Right cardiac atrium (tissue), 5 donors: ENCODE data around the gene SPDYE4. TPM values are rescaled to one million over a fixed set of nuclear protein-coding genes. Genes with fewer than 3 reads are reported as not detected.

Experiments used
- ATAC-seq, 2 donors: fragments of 200-7000 bp; cut with Tn5 transposase; one replicate each; pipeline versions ENCODE4 v1.8.0 to v1.9.1; 2020; ENCODE audit warnings: moderate library complexity in 2 of 2, mild to moderate bottlenecking in 1 of 2
- DNase-seq, 3 donors: peaks; one replicate each; pipeline ENCODE4 v3.0.0-alpha.2; 2020
- H3K27ac ChIP-seq: one replicate; pipeline ENCODE4 v1.5.1; 2013; ENCODE audit warnings: mild to moderate bottlenecking, low read length, control low read depth, moderate library complexity
- H3K27me3 ChIP-seq: one replicate; pipeline ENCODE4 v1.6.1; 2013; ENCODE audit not compliant: control insufficient read depth, insufficient read depth
- H3K4me1 ChIP-seq: one replicate; pipeline ENCODE4 v1.6.1; 2013; ENCODE audit warnings: low read length; ENCODE audit not compliant: control insufficient read depth, insufficient read depth
- H3K4me3 ChIP-seq: one replicate; pipeline ENCODE4 v1.5.1; 2013; ENCODE audit warnings: low read length, control low read depth
- H3K9me3 ChIP-seq: one replicate; pipeline ENCODE4 v1.6.1; 2013; ENCODE audit warnings: low read length; ENCODE audit not compliant: control insufficient read depth
- WGBS: extraction: QIAGEN DNeasy Blood & Tissue Kit; methylation state at CpG from one replicate; pipeline ENCODE4 v1.1.7; 2013; 5-methylcytosine and 5-hydroxymethylcytosine counted together
- intact Hi-C, 4 donors: fragments of 100-400 bp; cut with DNase I; formaldehyde crosslinking; loops; one replicate each; pipeline versions ENCODE4 v1.11.0 to v1.14.0; 2022 to 2023
- polyA plus RNA-seq: library from polyadenylated mRNA; stranded (reverse); fragments of 200-250 nt; gene quantifications from one replicate; pipeline ENCODE4 v1.2.3, GENCODE V29; 2013
- total RNA-seq, 4 donors: library from RNA; stranded (reverse); fragmentation: NEBNext Ultra II Directional; extraction: Animal tissue kit (Norgen Biotek cat#: 25700); gene quantifications; one replicate each; pipeline ENCODE4 v1.2.1, GENCODE V29; 2021
- donor health status: healthy with polysubstance abuse.
- donor health status: DM: no; HTN: yes; CAD: no.
- donor health status: DM: no; HTN: no; CAD: no.
- donor health status: DM: no; HTN: yes; CAD: no; lungs with severe emphysema.
- donor health status: DM: yes; HTN: yes; CAD: no.

The SPDYE4 gene
- total and polyA plus RNA-seq, 5 donors, result not detected

GRCh38 chr17:8726941-8727555 lies 31.3 kb downstream of the SPDYE4 start:
- no peaks in the 10 kb centered on the region for H3K9me3 ChIP-seq
- no peak overlapping the region for H3K4me3 ChIP-seq
- ATAC-seq (peak; percentile 66 to 69), DNase-seq (peak in 2 of 3 donors; percentile 70 to 84)
- H3K27me3 ChIP-seq, result no peaks in the 10 kb centered on the region
- WGBS, result 56% methylated on average over 17 of the region's 17 CpGs
- no peak overlapping the region for H3K27ac ChIP-seq
- H3K4me1 ChIP-seq, result no peaks in the 10 kb centered on the region
- intact Hi-C loops, result no loop called here

DNA sequence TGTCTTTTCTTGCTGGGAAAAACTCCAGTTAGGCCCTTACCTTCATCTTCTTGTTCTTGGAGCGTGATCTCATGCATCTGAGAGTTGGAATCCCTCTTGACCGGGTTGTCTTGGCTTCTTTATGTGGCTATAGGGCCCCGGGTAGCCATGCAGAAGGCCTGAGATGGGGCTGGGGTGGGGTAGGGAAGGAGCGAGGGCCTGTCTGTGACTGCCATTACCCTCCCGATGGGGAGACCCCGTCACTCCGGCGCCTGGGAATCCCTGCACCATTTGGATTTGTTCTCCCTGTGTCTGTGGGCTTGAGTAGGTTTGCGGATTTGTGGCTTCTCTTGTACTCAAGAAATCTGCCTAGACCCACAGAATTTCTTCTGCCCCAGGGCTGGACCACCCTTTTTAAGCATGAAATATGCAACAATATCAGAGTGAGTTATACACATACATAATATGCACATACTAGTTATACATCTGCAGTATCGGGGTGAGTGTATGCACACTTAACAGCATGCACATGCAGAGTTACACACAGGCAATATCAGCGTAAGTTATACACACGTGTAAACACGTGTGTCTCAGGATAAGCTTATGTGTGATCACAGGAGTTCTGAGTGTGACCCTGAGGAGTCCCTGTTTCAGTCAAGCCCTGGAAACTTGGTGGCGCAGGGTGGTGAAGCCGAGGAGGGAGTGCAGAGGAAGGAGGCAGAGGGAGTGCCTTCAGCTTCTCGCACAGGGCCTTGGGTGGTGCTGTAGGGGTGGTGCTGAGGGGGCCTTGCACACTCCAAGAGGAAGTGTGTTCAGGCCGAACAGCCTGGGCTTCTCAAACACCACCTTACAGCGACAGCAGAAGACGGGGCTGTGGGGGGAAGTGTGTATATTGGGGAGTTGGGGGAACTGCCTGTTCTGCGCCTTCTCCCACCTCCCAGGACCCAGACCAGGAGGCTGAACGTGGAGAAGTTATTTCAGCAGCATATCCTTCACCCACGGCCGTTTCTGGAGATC lies 32.2 kb downstream of the SPDYE4 start:
- H3K9me3 ChIP-seq, result no peaks in the 10 kb centered on the region
- H3K4me3 ChIP-seq, result no peak overlapping the region
- H3K27me3 ChIP-seq, result no peaks in the 10 kb centered on the region
- WGBS, result 82% methylated on average over 23 of the region's 23 CpGs
- ATAC-seq (peak; percentile 11 to 28), DNase-seq (no peak)
- H3K27ac ChIP-seq, result no peak overlapping the region
- intact Hi-C loops, result no loop called here
- H3K4me1 ChIP-seq, result no peaks in the 10 kb centered on the region

GRCh38 chr17:8724451-8724850 lies 33.9 kb downstream of the SPDYE4 start:
- ATAC-seq (no peak), DNase-seq (no peak)
- WGBS, result 85% methylated on average over 7 of the region's 7 CpGs
- Histone ChIP-seq H3K9me3 (no peaks in the 10 kb centered on the region), H3K27me3 (no peaks in the 10 kb centered on the region), H3K4me1 (no peaks in the 10 kb centered on the region), H3K27ac (no peak overlapping the region), H3K4me3 (no peak overlapping the region)
- intact Hi-C loops, result no loop called here

GRCh38 chr17:8720596-8720995 lies 37.8 kb downstream of the SPDYE4 start:
- DNase-seq, result no peak
- WGBS, result 89% methylated on average over 9 of the region's 9 CpGs

DNA sequence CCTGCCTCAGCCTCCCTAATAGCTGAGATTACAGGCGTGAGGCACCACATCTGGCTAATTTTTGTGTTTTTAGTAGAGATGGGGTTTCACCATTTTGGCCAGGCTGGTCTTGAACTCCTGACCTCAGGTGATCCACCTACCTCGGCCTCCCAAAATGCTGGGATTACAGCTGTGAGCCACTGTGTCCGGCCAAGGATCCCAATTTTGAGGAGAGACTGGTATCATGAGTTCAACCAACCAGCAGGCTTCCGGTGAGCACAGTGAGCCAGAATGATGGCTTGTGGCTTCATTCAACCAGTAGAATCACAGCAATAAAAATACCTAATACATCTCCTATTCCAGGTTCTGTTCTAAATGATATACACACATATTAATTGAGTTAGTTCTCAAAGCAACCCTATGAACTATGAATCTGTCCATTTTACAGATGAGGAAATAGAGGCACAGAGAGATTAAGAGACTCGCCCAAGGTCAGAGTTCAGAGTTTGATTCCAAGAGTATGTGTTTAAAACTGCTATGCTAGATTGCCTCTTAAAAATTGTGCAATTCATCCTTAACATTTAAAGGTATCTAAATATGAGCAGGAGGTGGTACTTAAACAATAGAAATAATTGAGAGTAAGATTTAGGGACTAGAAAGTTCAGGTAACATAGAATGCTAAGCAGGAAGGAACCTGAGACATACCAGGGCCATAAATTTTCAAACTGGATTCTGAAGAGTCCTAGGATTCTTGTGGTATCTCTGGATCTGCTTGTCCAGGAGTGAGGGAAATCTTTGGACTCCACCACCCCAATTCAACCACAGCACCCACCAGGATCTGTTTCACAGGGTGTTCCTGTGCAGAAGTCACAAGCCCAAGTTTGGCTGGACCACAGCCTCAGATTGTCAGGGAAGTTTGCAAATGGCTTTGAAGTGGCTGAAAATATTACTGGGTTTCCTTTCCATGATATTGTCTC lies 38.8 kb downstream of the SPDYE4 start:
- Histone ChIP-seq H3K27ac (no peak overlapping the region), H3K9me3 (no peaks in the 10 kb centered on the region), H3K4me1 (no peaks in the 10 kb centered on the region), H3K4me3 (no peak overlapping the region), H3K27me3 (no peaks in the 10 kb centered on the region)
- no peak for DNase-seq
- intact Hi-C loops, result no loop called here
- 88% methylated on average over 5 of the region's 5 CpGs for WGBS
- ATAC-seq, result no peak

More at GRCh38 chr17:8720596-8720995, 37.8 kb downstream of the SPDYE4 start:
- intact Hi-C loops, result no loop called here
- Histone ChIP-seq H3K4me1 (no peaks in the 10 kb centered on the region), H3K27me3 (no peaks in the 10 kb centered on the region), H3K4me3 (no peak overlapping the region), H3K9me3 (no peaks in the 10 kb centered on the region), H3K27ac (no peak overlapping the region)
- no peak for ATAC-seq

DNA sequence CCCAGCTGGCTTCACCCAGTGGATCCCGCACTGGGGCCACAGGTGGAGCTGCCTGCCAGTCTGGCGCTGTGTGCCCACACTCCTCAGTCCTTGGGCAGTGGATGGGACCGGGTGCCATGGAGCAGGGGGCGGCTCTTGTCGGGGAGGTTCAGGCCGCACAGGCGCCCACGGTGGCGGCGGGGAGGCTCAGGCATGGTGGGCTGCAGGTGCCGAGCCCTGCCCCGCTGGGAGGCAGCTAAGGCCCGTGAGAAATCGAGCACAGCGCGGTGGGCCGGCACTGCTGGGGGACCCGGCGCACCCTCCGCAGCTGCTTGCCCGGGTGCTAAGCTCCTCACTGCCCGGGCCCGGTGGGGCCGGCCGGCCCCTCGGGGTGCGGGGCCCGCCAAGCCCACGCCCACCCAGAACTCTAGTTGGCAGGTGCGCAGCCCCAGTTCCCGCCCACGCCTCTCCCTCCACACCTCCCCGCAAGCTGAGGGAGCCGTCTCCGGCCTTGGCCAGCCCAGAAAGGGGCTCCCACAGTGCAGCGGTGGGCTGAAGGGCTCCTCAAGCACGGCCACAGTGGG lies 40.3 kb downstream of the SPDYE4 start:
- no peak overlapping the region for H3K4me3 ChIP-seq
- ATAC-seq (no peak), DNase-seq (no peak)
- WGBS, result 95% methylated on average over 37 of the region's 37 CpGs
- H3K27me3 ChIP-seq, result no peaks in the 10 kb centered on the region
- H3K27ac ChIP-seq, result no peak overlapping the region
- H3K4me1 ChIP-seq, result no peaks in the 10 kb centered on the region
- no peaks in the 10 kb centered on the region for H3K9me3 ChIP-seq
- intact Hi-C loops, result no loop called here

DNA sequence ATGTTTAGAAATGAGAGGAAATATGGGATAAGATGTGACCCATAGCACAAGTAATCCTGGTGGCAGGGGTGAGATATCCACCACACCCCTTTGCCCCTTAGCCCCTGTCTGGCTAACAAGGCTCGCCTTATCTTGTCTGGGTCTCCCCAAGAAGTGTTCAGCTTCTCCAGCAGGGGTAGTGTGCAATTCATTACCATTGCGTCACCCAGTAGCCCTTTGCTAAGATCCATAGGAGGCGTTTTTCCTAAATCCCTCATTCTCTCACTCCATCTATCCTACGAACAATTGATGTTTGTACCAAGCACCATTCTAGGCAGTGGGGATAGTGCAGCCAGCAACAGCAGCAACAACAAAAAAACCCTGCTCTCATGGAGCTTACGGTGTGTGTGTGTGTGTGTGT lies 44.5 kb downstream of the SPDYE4 start:
- 97% methylated on average over 5 of the region's 5 CpGs for WGBS

DNA sequence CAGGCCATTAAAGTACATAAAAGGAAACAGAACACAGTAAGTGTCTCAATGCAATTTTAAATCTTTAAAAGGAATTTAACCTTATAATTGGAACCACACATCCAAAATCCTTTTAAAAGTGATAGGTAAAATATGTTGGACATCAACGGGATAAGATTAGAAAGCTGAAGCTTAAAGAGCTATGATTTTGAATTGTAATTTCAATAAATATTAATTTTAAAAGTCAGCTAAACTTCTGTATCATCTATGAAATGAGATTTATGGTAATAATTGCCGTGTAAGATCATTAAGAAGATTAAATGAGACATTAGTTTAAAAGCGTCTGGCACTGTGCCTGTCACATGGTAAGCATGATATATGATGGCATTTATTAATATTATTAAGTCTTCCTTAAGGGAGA lies 45.0 kb downstream of the SPDYE4 start:
- intact Hi-C loops, result no loop called here
- no peak for ATAC-seq
- H3K4me1 ChIP-seq, result peaks cover 6% of the 10 kb centered on the region
- H3K4me3 ChIP-seq, result no peak overlapping the region
- 82% methylated on average over 3 of the region's 3 CpGs for WGBS
- no peaks in the 10 kb centered on the region for H3K27me3 ChIP-seq
- H3K27ac ChIP-seq, result no peak overlapping the region
- H3K9me3 ChIP-seq, result no peaks in the 10 kb centered on the region
- no peak for DNase-seq

More for the DNA sequence above, 44.5 kb downstream of the SPDYE4 start:
- Histone ChIP-seq H3K9me3 (no peaks in the 10 kb centered on the region), H3K27ac (no peak overlapping the region), H3K4me1 (peaks cover 6% of the 10 kb centered on the region), H3K4me3 (no peak overlapping the region), H3K27me3 (no peaks in the 10 kb centered on the region)
- intact Hi-C loops, result no loop called here
- ATAC-seq (no peak), DNase-seq (no peak)

- peaks cover 9% of the 10 kb centered on the region for H3K4me1 ChIP-seq
- ATAC-seq, result no peak
- no peaks in the 10 kb centered on the region for H3K27me3 ChIP-seq
- no peaks in the 10 kb centered on the region for H3K9me3 ChIP-seq
- no peak for DNase-seq
- H3K27ac ChIP-seq, result no peak overlapping the region
- no peak overlapping the region for H3K4me3 ChIP-seq
- intact Hi-C loops, result no loop called here
Observed at GRCh38 chr17:8712698-8713097, 45.6 kb downstream of the SPDYE4 start.

GRCh38 chr17:8711291-8711690 lies 47.1 kb downstream of the SPDYE4 start:
- no peaks in the 10 kb centered on the region for H3K27me3 ChIP-seq
- 82% methylated on average over 5 of the region's 5 CpGs for WGBS
- no peak for ATAC-seq
- H3K4me3 ChIP-seq, result no peak overlapping the region
- no peak for DNase-seq
- no peak overlapping the region for H3K27ac ChIP-seq
- no peaks in the 10 kb centered on the region for H3K9me3 ChIP-seq
- intact Hi-C loops, result no loop called here
- H3K4me1 ChIP-seq, result peaks cover 12% of the 10 kb centered on the region
